Activated CD8-positive, alpha-beta memory T cell treated with anti-CD3 and anti-CD28 coated beads for 4 hours (primary cell): ENCODE data around the gene SUSD6.
"Not testable (repeated sequence)": the region's sequence is repeated elsewhere in the genome, so short reads cannot be mapped to it uniquely, and the experiment has no call there.

Source experiments
- DNase-seq, 2 donors: peaks; one replicate each; pipeline ENCODE4 v3.0.0-alpha.2; 2020; ENCODE audit warnings: low read depth in 2 of 2

SUSD6 gene

DNA sequence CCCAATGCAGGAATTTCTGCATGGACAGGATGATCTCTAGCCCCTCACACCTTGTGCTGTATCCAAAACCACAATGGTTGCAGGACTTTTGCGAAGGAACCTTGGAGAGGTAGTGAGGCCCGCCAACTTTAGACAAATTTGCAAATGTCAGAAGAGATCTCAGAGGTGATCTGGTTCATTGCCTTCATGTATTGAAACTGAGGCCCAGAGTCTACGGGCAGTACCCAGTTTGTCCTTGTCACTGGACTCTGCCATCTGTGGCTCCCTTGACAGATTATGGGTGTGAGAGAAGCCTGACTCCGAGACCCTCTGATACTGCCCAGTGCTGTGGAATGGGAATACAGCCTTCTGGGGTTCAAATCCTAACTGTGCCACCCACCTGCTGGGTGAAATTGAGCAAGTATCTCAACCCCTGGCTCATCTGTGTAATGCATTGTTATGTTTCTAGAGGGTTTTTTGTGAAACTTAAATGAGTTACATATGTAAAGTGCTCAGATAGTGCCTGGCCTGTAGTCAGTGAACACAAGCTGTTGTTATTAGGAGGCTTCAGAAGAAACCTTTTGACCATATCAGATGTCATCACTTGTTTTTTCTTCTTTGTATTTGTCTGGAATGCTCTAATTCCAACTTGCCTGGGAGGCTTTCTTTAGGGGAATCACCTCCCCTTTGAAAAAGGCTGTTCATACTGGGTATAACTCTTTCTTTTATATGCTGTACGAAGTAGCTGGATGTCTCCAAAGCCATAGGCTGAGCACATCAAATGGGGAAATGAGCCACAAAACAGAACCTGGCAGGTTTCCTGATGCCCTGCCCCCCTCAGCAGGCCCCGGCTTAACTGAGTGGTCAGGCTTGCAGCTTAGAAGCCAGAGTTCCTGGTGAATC, 84.2 kb downstream of the SUSD6 start:
- no peak for DNase-seq

DNA sequence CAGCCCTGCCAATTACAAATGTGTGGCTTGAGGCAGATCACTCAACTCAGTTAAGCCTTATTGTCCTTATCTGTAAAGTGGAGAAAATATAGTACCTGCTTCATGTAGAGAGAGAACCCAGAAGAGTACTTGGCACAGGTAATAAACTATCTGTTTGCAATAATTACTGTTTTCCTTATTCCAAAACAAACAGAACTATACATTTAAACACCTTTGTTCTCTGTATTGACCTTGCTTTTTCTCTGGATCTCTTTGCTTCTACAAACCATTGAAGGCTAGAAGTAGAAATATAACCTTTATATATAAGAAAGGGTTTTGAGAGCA, 84.8 kb downstream of the SUSD6 start:
- no peak for DNase-seq

DNA sequence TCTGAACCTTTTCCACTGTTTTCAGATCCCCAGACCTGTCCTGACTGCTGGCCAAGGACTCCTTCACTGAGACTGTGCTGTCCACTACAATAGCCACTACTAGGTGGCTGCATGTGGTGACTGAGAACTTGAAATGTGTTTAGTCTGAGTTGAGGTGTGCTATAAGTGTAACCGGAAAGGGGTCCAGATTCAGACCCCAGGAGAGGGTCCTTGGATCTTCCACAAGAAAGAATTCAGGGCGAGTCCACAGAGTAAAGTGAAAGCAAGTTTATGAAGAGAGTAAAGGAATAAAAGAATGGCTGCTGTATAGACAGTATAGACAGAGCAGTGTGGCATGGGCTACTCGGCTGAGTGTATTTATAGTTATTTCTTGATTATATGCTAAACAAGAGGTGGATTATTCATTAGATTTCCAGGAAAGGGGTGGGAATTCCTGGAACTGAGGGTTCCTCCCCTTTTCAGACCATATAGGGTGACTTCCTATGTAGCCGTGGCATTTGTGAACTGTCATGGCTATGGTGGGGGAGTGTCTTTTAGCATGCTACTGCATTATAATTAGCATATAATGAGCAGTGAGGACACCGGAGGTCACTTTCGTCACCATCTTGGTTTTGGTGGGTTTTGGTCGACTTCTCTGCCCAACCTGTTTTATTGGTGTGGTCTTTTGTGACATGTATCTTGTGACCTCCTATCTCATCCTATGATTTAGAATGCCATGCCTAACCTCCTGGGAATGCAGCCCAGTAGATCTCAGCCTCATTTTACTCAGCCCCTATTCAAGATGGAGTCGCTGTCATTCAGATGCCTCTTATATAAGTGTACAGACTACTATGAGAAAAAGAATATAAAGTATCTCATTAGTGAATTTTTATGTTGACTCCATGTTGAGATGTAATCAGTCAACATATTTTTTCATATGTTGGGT, 85.5 kb downstream of the SUSD6 start:
- no peak for DNase-seq

DNA sequence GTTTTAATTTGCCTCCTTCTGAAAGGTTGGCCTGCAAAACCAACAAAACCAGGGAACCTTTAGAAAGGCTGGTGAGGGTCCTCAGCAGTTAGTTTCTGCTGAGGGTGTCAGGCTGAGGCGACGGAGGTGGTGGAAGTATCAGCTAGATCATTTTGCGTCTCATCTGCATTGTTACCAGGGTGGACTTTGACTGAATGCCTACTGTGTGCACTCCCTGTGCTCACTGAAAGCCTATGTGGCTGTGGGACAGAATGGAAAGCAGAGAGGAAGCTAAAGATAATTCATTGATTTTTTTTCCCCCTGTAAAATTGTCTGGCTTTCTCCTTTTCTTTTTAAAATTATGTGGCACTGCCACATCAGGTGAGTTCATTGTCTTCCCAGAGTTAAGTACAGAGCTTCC, 87.2 kb downstream of the SUSD6 start:
- DNase-seq: no peak

DNA sequence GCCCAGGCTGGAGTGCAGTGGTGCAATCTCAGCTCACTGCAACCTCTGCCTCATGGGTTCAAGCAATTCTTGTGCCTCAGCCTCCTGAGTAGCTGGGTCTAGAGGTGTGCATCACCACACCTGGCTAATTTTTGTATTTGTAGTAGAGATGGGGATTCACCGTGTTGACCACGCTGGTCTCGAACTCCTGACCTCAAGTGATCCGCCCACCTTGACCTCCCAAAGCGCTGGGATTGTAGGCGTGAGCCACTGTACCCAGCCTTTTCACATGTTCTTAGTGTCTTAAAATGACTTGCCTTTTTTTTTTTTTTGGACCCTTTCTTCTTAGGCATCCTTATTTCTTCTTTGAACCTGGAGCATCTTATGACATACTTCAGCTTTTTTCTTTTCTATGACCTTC, 87.8 kb downstream of the SUSD6 start:
- DNase-seq: not testable (repeated sequence)

DNA sequence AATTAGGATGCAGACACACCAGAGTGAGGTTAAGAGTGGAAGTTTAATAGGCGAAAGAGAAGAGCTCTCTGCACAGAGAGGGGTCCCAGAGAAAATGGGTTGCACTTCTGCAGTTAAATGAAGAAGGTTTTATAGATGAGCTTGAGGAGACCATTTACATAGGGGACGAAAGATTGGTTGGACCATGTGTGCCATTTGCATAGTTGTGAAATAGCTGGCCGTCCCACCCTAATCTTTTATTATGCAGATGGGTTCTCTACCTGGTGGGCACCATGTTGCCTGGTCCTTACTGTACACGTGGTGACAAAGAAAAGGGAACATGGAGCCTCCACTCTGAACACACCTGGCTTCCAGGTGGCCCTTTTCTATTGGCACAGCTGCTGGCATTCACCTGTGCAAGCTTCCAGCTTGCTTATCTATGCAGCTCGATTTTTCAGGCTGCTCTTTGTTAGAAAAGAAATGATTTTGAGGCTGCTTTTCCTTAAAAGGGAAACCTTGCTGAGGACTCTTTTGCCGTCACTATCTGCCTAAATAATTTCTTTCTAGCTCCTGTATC, 88.4 kb downstream of the SUSD6 start:
- no peak for DNase-seq

DNA sequence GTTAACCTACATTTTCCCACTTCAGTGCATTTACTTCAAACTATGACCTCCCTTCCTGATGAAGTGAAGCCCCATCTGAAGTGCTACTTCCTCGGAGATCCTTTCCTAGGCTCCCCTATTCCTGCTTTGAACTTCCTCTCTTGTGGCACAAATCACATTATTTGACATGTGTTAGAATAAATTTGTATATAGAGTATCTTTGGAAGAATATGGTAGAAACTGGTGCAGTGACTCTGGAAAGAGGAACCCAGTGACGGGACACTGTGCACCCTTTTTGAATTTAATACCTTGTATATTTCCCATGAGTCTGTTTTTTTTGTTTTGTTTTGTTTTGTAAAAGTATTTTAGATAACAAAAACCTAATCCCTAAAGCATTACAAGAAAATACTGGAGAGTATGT, 89.2 kb downstream of the SUSD6 start:
- no peak for DNase-seq

DNA sequence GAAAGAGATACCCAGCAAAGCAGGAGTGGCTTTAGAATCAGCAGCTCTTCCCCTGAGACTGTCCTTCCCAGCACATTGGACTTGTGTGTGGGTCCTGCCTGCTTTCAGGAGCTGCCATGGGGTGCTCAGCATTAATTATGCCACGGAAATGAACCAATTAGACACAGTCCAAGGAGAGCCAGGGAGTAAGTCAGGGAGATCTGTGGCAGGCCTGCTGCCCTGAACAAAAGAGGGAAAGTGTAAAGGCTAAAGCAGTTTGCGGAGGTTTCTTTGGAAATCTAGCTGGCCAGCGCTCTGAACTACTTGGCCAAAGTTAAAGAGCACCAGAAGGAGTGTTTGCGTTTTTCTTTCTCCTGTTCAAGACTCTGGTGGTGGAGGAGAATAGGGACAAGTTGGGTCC, 89.9 kb downstream of the SUSD6 start:
- DNase-seq: no peak

DNA sequence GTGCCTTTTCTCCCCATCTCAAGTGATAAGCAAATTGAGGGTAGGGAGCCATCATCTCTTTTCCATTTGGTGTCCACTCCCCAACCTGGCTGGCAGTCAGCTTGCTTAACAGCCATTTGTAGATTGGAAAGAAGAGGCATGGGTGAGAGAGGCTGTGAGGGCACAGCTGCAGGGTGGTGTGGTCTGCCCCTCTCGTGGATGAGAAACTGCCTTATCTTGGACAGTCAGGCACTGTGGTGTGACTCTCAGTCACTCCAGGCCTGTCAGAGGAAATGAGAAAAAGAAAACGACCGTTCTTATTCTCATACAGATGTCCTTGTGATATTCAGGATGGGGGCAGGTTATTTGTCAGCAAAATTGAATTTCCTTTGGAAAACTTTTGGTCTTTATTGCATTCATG, 90.5 kb downstream of the SUSD6 start:
- DNase-seq: no peak

DNA sequence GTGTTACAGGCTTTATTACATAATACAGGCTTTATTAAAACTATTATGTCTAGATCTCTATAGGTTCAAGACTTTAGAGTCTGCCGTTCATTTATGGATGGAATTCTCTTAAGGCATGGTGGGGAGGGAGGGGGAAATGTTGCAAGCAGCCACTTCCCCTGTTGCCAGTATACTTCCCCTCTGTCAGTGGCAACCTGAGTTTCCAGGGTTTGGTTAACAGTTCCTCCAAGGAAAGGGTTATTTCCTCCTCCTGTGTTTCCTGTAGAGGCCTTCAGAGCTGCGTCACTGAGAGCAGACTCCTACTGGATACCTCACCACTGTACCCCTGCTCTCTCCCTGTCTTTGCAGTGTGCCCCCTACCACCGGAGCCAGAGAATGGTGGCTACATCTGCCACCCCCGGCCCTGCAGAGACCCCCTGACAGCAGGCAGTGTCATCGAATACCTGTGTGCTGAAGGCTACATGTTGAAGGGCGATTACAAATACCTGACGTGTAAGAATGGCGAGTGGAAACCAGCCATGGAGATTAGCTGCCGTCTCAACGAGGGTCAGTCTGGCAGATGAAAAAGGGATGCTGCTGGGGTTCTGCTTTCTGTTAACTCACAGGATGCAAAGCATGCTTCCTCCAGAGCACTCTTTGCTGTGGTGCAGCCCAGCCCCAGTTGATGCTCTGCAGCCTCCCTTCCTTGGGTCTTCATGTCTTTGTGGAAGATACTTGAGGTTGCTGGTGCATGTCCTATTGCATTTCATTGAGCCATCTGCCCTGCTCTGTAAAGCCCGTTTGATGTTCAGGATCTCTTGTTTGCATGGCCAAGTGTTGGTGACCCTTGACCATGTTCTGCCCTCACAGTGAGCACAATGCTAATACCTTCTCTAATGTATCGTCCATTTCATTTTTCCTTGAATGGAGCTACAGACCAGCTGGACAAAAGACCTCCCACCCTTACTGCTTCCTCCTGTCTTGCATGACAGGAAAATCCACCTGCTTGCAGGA, 91.9 kb downstream of the SUSD6 start:
- no peak for DNase-seq

DNA sequence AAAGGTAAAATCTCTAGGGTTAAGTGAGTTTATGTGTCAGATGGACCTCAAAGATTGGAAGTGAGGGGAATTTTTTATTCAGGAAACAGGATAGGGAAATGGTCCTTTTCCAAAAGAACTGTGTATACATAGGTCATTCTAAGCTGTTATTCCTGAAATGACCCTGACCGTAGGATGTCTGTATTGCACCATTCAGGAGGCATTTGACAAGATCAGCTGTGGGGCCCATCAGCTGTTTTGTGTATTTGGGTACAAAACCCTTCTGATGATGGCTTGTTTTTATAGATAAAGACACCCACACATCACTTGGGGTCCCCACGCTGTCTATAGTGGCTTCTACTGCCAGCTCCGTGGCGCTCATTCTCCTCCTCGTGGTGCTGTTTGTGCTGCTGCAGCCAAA, 92.9 kb downstream of the SUSD6 start:
- no peak for DNase-seq

DNA sequence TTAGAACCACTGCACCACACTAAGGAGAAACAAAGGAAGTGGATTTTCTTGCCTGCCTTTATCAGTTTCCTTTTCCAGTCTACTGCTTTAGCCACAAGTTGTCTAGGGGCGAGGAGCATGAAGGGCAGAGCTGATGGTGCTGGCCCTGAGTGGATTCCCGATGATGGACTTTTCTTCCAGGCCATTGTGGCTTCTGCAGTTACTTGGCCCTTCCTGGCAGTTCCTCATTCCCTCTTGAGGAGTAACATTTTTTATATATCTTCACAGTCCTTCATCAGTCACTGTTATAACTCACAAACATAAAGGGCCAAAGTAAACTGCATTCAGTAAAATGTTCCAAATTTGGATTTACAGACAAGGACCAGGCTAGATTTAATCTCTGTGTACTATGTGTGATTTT, 94.3 kb downstream of the SUSD6 start:
- no peak for DNase-seq

DNA sequence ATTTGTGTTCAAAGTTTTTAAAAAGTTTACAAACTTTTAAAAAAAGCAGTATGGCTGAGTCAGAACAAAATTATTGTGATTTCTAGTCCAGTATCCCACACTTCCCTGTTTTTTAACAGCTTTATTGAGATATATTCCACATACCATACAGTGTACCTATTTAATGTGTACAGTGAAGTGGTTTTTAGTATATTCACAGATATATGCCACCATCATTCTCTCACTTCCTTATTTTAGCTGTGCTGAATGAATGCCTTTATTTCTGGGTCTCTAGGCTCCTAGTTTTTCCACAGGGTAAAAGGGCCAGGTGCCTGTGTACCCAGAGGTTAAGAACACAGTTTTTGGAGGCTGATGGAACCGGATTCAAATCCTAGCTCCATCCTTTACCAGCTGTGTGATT, 96.7 kb downstream of the SUSD6 start:
- DNase-seq: no peak

DNA sequence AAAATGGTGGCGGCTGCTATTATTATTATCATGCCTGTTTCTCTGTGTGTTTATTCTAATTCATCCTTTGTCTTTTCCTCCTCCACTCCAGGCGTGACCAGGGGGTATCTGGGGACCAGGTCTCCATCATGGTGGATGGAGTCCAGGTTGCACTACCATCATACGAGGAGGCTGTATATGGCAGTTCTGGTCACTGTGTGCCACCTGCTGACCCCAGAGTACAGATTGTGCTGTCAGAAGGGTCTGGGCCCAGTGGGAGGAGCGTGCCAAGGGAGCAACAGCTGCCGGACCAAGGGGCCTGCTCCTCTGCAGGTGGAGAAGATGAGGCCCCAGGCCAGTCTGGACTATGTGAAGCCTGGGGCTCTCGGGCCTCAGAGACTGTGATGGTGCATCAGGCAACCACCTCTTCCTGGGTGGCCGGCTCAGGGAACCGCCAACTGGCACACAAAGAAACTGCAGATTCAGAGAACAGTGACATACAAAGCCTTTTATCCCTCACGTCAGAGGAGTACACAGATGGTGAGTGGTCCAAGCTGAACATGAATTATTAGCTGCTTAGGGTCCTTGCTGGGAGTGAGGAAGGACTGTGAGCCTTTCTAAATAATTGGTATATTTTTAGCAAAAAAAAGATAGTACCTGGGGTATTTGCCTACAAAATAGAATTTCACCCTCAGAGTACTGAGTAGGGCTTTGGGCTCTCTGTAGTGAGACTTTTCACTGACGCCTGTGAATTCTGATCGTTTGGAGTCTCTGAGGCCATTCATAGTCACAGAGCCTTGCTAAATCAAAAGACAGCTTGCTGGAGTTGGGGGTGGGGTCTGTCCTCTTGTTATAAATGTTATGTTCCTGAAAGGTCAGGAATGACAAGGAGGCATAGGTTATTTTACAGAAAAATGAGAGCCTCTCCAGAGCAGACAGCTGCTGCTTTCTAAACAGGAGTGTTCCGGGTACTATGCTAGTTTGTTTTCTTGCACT, 97.5 kb downstream of the SUSD6 start:
- no peak for DNase-seq

DNA sequence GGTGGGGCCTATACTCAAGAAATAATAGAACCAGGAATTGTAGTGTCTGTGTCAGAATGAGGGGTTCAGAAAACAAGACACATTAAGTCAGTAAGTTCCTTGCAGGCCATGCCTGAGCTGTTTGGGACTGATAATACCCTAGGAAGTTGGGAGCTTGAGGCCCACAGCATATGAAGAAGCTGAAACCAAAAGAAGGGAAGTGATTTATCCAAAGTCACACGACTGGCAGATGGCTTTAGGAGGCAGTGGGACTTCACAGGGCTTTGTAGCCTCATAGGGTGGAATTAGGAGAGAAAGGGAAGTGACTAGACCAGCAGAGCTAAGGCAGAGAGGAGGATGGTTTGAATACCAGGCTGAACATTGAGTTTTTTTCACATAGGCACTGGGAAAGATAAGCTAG, 99.0 kb downstream of the SUSD6 start:
- no peak for DNase-seq

DNA sequence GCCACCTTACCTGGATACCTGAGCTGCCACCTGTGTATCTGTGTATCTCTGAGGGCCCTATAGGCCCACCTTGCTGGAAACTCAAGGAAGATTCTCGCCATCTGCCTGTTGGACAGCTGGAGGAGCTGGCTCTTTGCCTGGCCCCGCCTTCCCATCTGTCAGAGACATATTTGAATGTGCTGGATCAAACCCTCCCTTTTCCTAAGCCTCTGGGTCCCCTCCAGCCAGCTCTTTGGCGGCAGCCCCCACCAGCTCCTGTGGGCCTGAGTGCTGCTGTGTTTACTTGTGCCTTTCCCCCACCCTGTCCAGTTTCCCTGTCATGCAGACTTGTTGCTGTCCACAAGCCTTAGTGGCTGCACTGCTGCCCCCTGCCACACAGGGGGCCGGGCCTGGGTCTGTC, 99.7 kb downstream of the SUSD6 start:
- DNase-seq: no peak

DNA sequence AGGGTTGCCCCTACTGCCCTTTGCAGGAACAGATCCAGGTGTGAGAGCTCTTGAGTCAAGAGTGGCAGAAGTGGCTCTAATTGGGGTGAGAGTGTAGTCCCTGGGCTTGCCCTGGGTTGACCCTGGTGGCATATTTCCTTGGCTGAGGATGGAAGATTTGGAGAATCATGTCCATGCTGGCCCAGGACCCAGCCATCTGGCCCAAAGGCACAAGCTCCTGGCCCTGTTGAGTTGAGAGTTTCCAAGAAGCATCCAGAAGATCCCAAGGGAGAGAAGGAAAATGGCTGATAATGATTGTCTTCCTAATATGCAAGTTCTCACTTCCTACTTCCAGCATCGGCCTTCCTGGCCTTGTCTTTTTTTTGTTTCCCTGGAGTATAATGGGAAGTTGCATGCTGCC, 100.1 kb downstream of the SUSD6 start:
- DNase-seq: no peak

DNA sequence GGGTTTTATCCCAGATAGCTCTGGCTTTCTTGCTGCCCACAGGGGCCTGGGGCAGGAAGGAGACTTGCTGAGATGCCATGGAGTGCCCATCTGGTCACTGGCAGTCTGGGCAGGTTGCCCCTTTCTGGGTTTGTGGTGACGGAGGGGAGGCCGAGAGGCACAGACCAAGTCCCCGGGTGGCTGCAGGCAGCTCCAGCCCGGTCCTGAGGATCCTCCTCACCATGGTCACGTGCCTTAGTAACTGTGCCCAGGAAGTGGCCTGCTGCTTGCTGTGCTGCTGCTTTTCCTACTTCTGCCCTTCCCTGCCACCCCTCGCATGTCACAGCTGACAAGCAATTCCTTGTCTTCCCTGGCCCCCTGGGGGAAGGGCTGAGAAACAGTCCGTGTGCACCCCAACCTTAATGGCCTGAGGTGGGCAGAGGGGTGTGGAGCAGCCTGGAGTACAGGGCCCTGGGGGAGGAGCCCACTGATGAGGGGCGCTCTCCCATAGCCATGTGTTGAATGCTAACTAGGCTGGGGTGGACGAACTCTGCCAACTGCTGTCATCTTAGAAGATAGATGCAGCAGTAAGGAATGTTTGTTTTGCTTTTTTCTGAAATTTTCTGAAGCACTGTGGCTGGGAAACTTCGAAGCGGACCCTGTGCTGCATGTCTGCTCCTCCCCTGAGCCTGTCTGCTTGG, 100.6 kb downstream of the SUSD6 start:
- no peak for DNase-seq

DNA sequence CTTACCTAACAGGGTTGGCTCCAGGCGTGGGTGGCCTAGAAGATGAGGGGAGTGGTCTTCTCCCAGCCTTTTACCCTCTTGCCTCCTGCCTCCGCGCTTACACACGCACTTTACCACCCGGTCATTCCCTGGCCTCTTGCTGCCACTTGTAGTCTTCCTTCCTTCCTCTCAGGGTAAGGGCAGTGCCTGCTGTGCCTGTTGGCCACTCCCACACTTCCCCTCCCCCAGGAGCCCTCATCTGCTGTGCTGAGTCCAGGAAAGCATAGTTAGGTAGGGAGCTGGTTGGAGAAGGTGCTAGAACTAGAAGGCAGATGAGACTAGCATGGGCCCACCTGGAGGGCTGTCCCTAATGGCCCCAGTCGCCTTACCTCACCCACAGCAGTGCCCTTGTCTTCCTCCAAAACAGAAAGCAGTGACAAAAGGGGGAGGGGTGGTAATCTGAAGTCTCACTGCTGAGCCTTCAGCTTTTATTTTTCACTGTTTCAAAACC, 101.2 kb downstream of the SUSD6 start:
- no peak for DNase-seq
